Esophagus muscularis mucosa (tissue), 3 donors: ENCODE measurements around the gene MYADML2.

ENCODE experiments used
- POLR2A ChIP-seq: fragments of 450-650 bp; IDR thresholded peaks from one replicate; pipeline ENCODE4 v1.6.1; 2017; ENCODE audit warnings: antibody characterized with exemption, moderate library complexity, mild to moderate bottlenecking, low read depth
- TF ChIP-seq, protein P1 (sequence below), 3 experiments: fragments of 200-600 bp in 2 of 3; fragments of 450-650 bp in 1 of 3; sonication (generic) in 2 of 3; IDR thresholded peaks; one replicate each; pipeline ENCODE4 v1.5.1; 2017 to 2019; ENCODE audit warnings: antibody characterized with exemption in 3 of 3, mild to moderate bottlenecking in 2 of 3, moderate library complexity in 1 of 3

DNA sequence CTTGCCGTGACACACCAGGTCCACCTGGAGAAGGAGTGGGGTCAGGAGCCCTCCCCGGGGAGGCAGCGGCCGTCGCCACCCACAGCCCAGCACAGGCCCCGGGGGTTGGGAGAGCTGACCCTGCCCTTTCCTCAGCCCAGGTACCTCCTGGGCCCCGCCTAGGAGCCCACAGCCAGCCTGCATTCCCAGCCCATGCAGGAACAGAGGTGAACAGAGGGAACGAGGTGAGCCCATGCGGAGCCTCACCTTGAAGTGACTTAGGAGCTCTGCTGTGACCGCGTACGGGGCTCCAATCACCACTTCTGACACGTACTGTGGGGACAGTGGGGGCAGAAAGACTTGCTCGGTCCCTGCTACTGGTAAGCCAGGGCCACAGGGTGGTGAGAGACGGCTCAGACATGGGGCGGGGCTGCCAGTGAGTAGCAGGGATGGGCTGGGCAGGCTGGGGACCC, 41.6 kb downstream of the MYADML2 start:
- no peak for TF ChIP-seq POLR2A
- TF ChIP-seq, protein P1, sequence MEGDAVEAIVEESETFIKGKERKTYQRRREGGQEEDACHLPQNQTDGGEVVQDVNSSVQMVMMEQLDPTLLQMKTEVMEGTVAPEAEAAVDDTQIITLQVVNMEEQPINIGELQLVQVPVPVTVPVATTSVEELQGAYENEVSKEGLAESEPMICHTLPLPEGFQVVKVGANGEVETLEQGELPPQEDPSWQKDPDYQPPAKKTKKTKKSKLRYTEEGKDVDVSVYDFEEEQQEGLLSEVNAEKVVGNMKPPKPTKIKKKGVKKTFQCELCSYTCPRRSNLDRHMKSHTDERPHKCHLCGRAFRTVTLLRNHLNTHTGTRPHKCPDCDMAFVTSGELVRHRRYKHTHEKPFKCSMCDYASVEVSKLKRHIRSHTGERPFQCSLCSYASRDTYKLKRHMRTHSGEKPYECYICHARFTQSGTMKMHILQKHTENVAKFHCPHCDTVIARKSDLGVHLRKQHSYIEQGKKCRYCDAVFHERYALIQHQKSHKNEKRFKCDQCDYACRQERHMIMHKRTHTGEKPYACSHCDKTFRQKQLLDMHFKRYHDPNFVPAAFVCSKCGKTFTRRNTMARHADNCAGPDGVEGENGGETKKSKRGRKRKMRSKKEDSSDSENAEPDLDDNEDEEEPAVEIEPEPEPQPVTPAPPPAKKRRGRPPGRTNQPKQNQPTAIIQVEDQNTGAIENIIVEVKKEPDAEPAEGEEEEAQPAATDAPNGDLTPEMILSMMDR (IDR thresholded peaks at IDR 0.05): no peak
